Kidney tubule cell (primary cell): Measurements from ENCODE around the gene L3MBTL4.
"Not testable (repeated sequence)": the region's sequence is repeated elsewhere in the genome, so short reads cannot be mapped to it uniquely, and the experiment has no call there.

Experiments
- DNase-seq: peaks from one replicate; pipeline ENCODE4 v3.0.0-alpha.2; 2018; ENCODE audit warnings: low spot score

The L3MBTL4 gene

GRCh38 chr18:6406075-6406909 lies 8.4 kb downstream of the L3MBTL4 start:
- peak; percentile 79 for DNase-seq

- peak; percentile 71 for DNase-seq
These were observed 9.3 kb downstream of the L3MBTL4 start for GRCh38 chr18:6405237-6406074.

GRCh38 chr18:6404834-6405233 lies 9.9 kb downstream of the L3MBTL4 start:
- DNase-seq = no peak

GRCh38 chr18:6401687-6402086 lies 13.0 kb downstream of the L3MBTL4 start:
- DNase-seq = no peak

GRCh38 chr18:6399776-6400175 lies 14.9 kb downstream of the L3MBTL4 start:
- DNase-seq = no peak

GRCh38 chr18:6397931-6398566 lies 16.7 kb downstream of the L3MBTL4 start:
- DNase-seq = no peak

- no peak for DNase-seq
These were observed 17.9 kb downstream of the L3MBTL4 start for GRCh38 chr18:6396847-6397246.

GRCh38 chr18:6396276-6396675 lies 18.4 kb downstream of the L3MBTL4 start:
- no peak for DNase-seq

- DNase-seq = no peak
These were observed 25.7 kb downstream of the L3MBTL4 start for GRCh38 chr18:6389005-6389404.

- peak; percentile 43 for DNase-seq
These were observed 31.7 kb downstream of the L3MBTL4 start for GRCh38 chr18:6382963-6383362.

GRCh38 chr18:6377473-6377872 lies 37.2 kb downstream of the L3MBTL4 start:
- DNase-seq = not testable (repeated sequence)

GRCh38 chr18:6376433-6377229 lies 38.1 kb downstream of the L3MBTL4 start:
- peak; percentile 59 for DNase-seq

GRCh38 chr18:6374935-6375529 lies 39.7 kb downstream of the L3MBTL4 start:
- DNase-seq = no peak

GRCh38 chr18:6374340-6374739 lies 40.4 kb downstream of the L3MBTL4 start:
- no peak for DNase-seq

GRCh38 chr18:6373187-6373586 lies 41.5 kb downstream of the L3MBTL4 start:
- DNase-seq = no peak

- peak; percentile 89 for DNase-seq
These were observed 43.6 kb downstream of the L3MBTL4 start for GRCh38 chr18:6370886-6371635.

- peak; percentile 68 for DNase-seq
These were observed 44.3 kb downstream of the L3MBTL4 start for GRCh38 chr18:6370410-6370809.

- DNase-seq = peak; percentile 72
These were observed 46.7 kb downstream of the L3MBTL4 start for GRCh38 chr18:6368017-6368416.

- DNase-seq = no peak
These were observed 47.5 kb downstream of the L3MBTL4 start for GRCh38 chr18:6367208-6367607.

GRCh38 chr18:6366776-6367175 lies 47.9 kb downstream of the L3MBTL4 start:
- DNase-seq = no peak

GRCh38 chr18:6365385-6365784 lies 49.3 kb downstream of the L3MBTL4 start:
- no peak for DNase-seq
